Right renal cortex interstitium (tissue), 3 donors: Measurements from ENCODE around the gene SEMA6B. TPM values are rescaled to one million over a fixed set of nuclear protein-coding genes. Genes with fewer than 3 reads are reported as not detected.

ENCODE experiments used
- DNase-seq, 3 donors: peaks; one replicate each; pipeline ENCODE4 v3.0.0-alpha.2; 2013; ENCODE audit warnings: low read depth in 3 of 3, low spot score in 2 of 3
- polyA plus RNA-seq, 3 donors: library from polyadenylated mRNA; unstranded; fragments of 120-200 nt; gene quantifications; one replicate each; pipeline ENCODE4 v1.2.1, GENCODE V29; 2013; ENCODE audit not compliant: insufficient read length in 3 of 3

SEMA6B gene
- polyA plus RNA-seq, 3 donors: 1.7 to 2.7 (median 2.2) TPM

DNA sequence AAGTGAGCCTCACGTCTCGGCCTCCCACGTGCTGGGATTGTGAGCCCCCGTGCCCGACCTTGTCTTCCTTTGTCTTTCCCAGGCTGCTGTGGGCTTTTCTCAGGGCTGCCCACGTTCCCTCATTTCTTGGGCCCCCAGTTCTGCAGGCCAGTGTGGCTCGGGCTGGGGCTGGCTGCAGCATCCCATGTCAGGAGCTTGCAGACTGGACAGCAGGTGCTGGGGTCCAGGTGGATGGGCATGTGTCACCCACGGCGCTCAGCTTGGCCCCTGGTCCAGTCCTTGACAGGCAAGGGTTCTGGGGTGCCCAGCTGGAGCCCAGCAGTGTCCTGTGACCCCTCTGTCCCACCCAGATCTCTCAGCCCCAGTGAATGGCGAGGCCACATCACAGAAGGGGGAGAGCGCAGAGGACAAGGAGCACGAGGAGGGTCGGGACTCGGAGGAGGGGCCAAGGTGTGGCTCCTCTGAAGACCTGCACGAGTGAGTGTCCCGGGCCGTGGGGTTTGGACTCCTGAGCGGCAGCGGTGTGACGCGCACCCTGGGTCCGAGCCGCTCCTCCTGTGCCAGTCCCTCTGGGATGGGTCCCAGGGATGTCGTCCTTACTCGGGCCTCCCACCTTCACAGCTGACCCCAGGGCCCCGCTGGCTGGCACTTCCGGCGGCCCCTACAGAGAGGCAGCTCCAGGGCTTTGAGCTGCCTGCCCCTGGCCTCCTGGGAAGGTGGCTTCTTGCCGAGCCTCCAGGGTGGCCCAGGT is 58.5 kb downstream of the SEMA6B start:
- DNase-seq: no peak

DNA sequence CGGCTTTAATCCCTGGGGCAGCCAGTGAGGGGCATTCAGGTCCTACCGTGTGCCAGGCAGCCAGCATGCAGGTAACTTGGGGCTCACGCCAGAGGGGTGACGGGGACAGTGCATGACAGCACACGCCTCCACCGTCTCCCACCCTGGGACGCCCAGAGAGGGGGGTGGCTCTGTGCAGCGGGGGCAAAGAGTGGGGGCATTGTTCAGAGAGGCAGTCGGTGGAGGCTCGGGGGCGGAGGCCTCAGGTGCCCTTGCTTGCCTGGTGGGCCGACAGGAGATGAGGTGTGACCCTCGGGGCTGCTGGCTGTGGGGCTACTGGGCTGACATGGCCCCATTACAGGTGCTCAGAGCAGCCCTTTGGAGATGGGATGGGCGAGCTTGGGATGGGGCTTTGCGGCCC is 59.6 kb downstream of the SEMA6B start:
- no peak for DNase-seq

DNA sequence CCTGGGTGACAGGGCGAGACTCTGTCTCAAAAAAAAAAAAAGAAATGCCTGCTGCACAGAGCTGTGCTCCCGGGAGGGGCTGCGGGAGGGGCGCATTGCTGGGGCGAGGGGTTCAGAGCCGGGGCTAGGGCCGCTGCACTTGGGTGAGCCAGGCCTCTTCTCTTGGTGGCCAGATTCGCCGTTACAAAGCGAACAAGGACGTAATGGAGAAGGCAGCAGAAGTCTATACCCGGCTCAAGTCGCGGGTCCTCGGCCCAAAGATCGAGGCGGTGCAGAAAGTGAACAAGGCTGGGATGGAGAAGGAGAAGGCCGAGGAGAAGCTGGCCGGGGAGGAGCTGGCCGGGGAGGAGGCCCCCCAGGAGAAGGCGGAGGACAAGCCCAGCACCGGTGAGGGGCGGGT is 60.2 kb downstream of the SEMA6B start:
- no peak for DNase-seq

DNA sequence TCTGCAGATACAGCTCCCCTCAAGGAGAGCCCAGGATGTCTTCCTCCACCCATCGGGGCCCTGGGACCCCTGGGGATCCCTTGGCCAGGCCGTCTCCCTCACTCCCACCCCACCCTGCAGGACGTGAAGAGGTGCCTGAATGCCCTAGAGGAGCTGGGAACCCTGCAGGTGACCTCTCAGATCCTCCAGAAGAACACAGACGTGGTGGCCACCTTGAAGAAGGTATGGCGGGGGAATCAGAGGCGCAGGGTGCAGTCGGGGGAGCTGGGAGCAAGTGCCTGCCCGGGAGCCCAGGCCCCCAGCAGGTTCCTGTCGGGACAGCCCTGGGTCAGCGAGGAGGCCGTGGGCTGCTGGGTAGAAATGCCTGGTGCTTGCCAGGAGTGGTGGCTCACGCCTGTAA is 60.8 kb downstream of the SEMA6B start:
- no peak for DNase-seq

DNA sequence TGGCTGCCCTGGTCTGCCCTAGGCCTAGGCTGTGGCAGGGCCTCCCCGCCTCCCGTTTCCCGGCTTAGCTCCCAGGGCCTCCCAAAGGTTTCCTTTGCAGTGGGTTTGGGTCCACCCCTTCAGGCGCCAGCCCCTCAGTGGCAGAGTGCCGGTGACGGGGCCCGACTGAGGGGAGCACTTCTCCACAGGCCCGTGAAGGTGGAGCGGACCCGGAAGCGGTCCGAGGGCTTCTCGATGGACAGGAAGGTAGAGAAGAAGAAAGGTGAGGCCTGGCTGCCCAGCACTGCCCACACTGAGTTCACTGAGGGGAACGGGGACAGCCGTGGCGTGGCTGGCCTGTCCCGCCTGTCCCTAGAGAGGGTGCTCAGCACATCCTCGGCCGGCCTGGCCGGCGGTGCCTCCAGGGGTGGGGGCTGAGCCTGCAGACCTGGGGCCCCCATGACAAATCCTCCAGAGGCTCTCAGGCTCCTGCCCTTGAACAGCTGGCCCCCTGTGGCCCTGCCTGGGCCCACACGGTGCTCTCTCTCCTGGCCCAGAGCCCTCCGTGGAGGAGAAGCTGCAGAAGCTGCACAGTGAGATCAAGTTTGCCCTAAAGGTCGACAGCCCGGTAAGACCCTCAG is 61.6 kb downstream of the SEMA6B start:
- no peak for DNase-seq

DNA sequence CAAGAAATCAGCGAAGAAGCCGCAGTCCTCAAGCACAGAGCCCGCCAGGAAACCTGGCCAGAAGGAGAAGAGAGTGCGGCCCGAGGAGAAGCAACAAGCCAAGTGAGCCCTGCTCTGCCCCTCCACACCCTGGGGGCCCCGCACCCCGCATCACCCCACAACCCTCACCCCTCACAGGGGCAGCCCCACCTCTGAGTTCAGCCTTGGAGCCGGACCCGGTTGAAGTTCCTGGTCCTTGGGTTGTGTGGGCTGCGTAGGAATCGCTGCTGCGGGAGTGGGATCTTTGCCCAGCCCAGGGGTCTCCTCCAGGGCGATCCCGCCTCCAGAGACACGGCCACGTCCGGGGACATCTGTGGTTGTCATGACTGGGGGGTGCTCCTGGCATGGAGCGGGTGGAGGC is 63.2 kb downstream of the SEMA6B start:
- no peak for DNase-seq

DNA sequence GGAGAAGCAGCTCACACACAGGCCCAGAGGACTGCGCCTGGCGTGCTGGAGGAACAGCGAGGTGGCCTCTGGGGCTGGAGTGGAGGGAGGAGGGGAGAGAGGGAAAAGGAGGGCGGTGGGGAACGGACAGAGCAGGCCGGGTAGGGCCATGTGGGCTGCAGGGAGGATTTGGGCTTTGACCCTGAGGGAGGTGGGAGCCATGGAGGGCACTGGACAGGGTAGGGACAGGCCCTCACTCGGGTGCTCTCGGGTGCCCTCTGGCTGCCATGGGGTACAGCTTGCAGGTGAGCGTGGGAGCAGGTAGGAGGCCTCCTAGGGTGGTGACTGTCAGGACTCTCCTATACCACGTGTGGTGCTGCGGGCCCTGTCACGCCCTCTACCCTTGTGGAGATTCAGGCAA is 64.0 kb downstream of the SEMA6B start:
- no peak for DNase-seq

DNA sequence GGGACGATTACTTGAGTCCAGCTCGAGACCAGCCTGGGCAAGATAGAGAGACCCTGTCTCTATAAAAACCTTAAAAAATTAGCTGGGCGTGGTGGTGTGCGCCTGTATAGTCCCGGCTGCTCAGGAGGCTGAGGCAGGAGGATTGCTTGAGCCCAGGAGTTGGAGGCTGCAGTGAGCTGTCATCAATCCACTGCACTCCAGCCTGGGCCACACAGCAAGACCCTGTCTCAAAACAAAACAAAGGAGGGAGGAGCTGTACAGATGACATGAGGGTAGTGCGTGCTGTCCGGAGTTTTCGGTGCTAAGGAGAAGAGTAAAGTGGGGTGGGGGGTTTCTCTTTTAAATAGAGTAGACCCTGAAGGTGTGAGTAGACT is 64.8 kb downstream of the SEMA6B start:
- DNase-seq: no peak

DNA sequence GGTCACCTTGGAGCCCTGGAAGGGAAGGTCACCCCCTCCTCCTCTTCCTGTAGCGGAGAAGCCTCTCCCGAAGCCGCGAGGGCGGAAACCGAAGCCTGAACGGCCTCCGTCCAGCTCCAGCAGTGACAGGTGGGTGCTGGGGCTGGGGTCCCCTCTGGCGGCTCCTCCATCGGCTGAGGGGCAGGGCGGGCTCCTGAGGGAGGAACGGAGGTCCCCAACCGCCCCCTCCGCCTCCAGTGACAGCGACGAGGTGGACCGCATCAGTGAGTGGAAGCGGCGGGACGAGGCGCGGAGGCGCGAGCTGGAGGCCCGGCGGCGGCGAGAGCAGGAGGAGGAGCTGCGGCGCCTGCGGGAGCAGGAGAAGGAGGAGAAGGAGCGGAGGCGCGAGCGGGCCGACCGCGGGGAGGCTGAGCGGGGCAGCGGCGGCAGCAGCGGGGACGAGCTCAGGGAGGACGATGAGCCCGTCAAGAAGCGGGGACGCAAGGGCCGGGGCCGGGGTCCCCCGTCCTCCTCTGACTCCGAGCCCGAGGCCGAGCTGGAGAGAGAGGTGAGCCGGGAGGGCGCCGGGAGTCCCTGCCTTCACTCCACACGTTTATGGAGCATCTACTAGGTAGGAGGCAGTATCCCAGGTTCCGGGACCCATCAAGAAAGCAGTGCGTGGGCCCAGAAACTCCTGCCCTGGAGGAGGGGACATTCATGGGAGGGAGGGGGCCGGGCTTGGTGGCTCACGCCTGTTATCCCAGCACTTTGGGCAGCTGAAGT is 65.4 kb downstream of the SEMA6B start:
- DNase-seq: no peak

DNA sequence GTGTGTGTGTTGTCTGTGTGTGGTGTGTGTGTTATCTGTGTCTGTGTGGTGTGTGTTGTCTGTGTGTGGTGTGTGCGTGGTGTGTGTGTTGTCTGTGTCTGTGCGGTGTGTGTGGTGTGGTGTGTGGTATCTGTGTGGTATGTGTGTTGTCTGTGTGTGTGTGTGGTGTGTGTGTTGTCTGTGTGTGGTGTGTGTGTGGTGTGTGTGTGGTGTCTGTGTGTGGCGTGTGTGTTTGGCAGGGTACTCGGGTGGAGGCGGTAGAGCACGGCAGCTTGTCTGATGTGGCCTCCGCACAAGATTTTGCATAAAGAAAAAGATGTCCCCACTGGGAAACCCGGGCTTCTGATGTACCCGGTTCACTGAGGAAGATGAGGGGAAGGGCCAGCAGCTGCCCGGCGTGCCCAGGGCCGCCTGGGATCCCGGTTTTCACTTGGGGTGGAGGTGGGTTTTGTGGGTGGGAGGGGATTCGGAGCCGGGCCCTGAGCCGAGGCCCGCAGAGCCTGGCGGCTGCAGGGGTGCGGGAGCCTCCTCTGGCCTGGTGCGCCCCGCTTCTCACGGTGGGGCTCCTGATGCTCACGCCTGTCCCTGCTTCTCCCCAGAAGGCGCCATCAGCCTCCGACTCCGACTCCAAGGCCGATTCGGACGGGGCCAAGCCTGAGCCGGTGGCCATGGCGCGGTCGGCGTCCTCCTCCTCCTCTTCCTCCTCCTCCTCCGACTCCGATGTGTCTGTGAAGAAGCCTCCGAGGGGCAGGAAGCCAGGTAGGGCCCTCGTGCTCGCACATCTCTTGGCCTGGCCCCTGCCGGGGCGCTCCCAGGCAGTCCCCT is 66.2 kb downstream of the SEMA6B start:
- no peak for DNase-seq

Other genes starting within 250 kb of the SEMA6B start
- 10 to 100 TPM; 22.6 to 30.0 (median 24.5) TPM for gene STAP2, start 220.9 kb downstream of the SEMA6B start, polyA plus RNA-seq
- gene MPND, start 216.1 kb downstream of the SEMA6B start, polyA plus RNA-seq: 10 to 100 TPM; 21.0 to 24.9 (median 24.4) TPM
- 10 to 100 TPM; 50.8 to 62.5 (median 50.9) TPM for gene SH3GL1, start 159.1 kb downstream of the SEMA6B start, polyA plus RNA-seq
- 10 to 100 TPM; 21.3 to 26.1 (median 21.3) TPM for gene CHAF1A, start 157.0 kb downstream of the SEMA6B start, polyA plus RNA-seq
- 10 to 100 TPM; 75.7 to 95.3 (median 87.0) TPM for gene UBXN6, start 101.9 kb downstream of the SEMA6B start, polyA plus RNA-seq
- 10 to 100 TPM; 58.9 to 66.0 (median 62.3) TPM for gene HDGFL2, start 87.4 kb downstream of the SEMA6B start, polyA plus RNA-seq
- gene PLIN4, start 41.2 kb downstream of the SEMA6B start, polyA plus RNA-seq: under 1 TPM; 0.37 to 0.59 (median 0.57) TPM
- gene PLIN5, start 24.5 kb downstream of the SEMA6B start, polyA plus RNA-seq: 1 to 10 TPM; 2.3 to 3.2 (median 2.3) TPM
- gene LRG1, start 19.6 kb downstream of the SEMA6B start, polyA plus RNA-seq: under 1 TPM; 0.44 to 0.65 (median 0.57) TPM
- 10 to 100 TPM; 11.4 to 15.2 (median 12.5) TPM for gene TNFAIP8L1, start 79.8 kb upstream of the SEMA6B start, polyA plus RNA-seq
- 10 to 100 TPM; 64.0 to 72.1 (median 71.4) TPM for gene MYDGF, start 110.7 kb upstream of the SEMA6B start, polyA plus RNA-seq
- 10 to 100 TPM; 17.4 to 20.4 (median 18.7) TPM for gene DPP9, start 164.2 kb upstream of the SEMA6B start, polyA plus RNA-seq
- 1 to 10 TPM; 1.4 to 1.8 (median 1.6) TPM for gene FEM1A, start 232.1 kb upstream of the SEMA6B start, polyA plus RNA-seq